ENCODE data around the gene NEDD9. TPM values are rescaled to one million over a fixed set of nuclear protein-coding genes. Genes with fewer than 3 reads are reported as not detected.

NEDD9 gene
- total and polyA plus RNA-seq, 10 of the 15 experiments (the other 5 are each of a cell fraction or from before 2014, with no cell fraction given) = 4.9 to 92.6 (median 14.6) TPM

- peaks cover 7 to 32% of the 10 kb centered on the region in 2 experiments for H3K36me3 ChIP-seq (ENCODE audit: control insufficient read depth in 2 of 2, insufficient read depth in 2 of 2, low read length in 1 of 2)
- H2AFZ ChIP-seq (ENCODE audit: control insufficient read depth, low read depth, low read length) = no peak overlapping the region
- no peaks in the 10 kb centered on the region for H4K20me1 ChIP-seq (ENCODE audit: control insufficient read depth, insufficient read depth)
- H3K27me3 ChIP-seq (replicated peaks in 1 of 2; ENCODE audit: control insufficient read depth in 2 of 2, insufficient read depth in 2 of 2, low read length in 1 of 2) = no peaks in the 10 kb centered on the region
- TSS peak; percentile 21 for BruUV-seq (replicated peaks)
- DNase-seq (ENCODE audit: low read depth, low spot score) (no peak), FAIRE-seq (no peak), ATAC-seq (no peak)
- TF ChIP-seq ZBTB33 (IDR thresholded peaks at IDR 0.05) (no peak), EED (IDR thresholded peaks at IDR 0.05; ENCODE audit: low read depth) (no peak), KDM1A (IDR thresholded peaks at IDR 0.05; ENCODE audit: borderline replicate concordance) (no peak), MYB (IDR thresholded peaks at IDR 0.05; ENCODE audit: borderline replicate concordance, low read depth, low read length) (no peak), SRF (IDR thresholded peaks at IDR 0.05; ENCODE audit: low read depth in 2 of 2, low read length in 2 of 2) (no peak)
- no peak overlapping the region for H3K4me3 ChIP-seq
- ChIA-PET RAD21 (ENCODE audit: unreplicated experiment) (no interaction called here), SMC1A (ENCODE audit: uncharacterized antibody, unreplicated experiment) (interaction anchor here (1.2 kb wide), 1 partner anchor 312 kb away, joined by 4 read pairs; no protein-coding TSS in a partner anchor), POLR2A (no interaction called here), CTCF (interaction anchor here (1.0 to 1.7 kb wide), 4 partner anchors 9 to 137 kb away, joined by 3 to 5 read pairs (median 3); no protein-coding TSS in a partner anchor)
- H3K4me2 ChIP-seq (ENCODE audit: control insufficient read depth, insufficient read depth) = no peak overlapping the region
- H3K9me3 ChIP-seq (replicated peaks; ENCODE audit: control insufficient read depth, insufficient read depth, low read length) = no peaks in the 10 kb centered on the region
- H3K4me1 ChIP-seq (ENCODE audit: control insufficient read depth, insufficient read depth, low read length) = no peaks in the 10 kb centered on the region
- intact Hi-C loops (cut with micrococcal nuclease; ENCODE audit: unreplicated experiment) = no loop called here
- 98% methylated on average over 3 of the region's 3 CpGs for WGBS (ENCODE audit: insufficient coverage, insufficient replicate concordance, low lambda C conversion rate, missing lambda C conversion rate)
- no peak overlapping the region for H3K9ac ChIP-seq (ENCODE audit: control insufficient read depth, insufficient read depth, low read length)
- H3K79me2 ChIP-seq (ENCODE audit: control insufficient read depth, insufficient read depth, low read length) = no peaks in the 10 kb centered on the region
- H3K27ac ChIP-seq (ENCODE audit: control insufficient read depth, insufficient read depth) = no peak overlapping the region
- in situ Hi-C loops (cut with MboI) = no loop called here
These were observed 48.6 kb downstream of the NEDD9 start for GRCh38 chr6:11183761-11184362.

All from GM12878 (cell line).